HG02588 (cell line): ENCODE results near the gene TRAPPC2L.

Source experiments
- ATAC-seq: cut with Tn5 transposase; IDR thresholded peaks from one replicate; pipeline ENCODE4 v1.9.1; 2021; ENCODE audit warnings: mild to moderate bottlenecking, moderate library complexity; ENCODE audit not compliant: unreplicated experiment

TRAPPC2L gene

DNA sequence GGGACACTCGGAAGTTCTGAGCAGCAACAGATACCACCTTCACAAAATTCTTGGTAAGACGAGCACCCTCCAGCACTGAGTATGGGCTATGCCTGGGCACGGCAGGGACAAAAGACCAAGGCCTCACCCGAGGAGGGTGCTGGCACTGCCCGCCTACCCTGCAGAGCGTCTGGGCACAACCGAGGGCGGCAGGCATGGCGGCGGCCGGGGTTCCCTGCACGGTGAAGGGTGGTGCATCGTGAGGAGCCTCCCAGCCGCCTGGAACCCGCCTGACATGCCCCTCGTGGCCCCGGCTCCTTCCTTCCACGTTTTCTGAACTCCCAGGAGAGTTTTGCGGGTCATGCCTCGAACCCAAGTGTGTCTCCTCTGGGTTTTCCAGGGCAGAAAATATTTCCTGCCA lies 19.1 kb upstream of the TRAPPC2L start:
- ATAC-seq: no peak

DNA sequence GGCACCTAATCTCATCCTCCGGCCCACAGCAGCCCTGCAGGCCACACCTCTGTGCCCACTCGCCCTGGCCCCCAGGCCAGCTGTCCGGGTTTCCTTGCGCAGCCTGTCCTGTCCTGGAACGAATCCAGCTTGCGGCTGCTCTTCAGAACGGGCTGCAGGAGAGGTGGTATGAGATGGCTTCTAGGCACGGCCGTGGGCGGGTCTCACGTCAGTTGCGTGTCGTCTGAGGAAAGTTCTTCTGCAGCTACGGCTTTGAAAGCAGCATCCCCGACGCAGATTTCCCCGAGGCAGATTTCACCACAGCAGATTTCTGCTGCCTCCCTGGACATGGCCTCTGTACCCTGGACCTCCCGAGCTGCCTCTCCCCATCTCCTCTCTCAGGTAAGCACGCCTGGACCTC lies 18.4 kb upstream of the TRAPPC2L start:
- no peak for ATAC-seq

DNA sequence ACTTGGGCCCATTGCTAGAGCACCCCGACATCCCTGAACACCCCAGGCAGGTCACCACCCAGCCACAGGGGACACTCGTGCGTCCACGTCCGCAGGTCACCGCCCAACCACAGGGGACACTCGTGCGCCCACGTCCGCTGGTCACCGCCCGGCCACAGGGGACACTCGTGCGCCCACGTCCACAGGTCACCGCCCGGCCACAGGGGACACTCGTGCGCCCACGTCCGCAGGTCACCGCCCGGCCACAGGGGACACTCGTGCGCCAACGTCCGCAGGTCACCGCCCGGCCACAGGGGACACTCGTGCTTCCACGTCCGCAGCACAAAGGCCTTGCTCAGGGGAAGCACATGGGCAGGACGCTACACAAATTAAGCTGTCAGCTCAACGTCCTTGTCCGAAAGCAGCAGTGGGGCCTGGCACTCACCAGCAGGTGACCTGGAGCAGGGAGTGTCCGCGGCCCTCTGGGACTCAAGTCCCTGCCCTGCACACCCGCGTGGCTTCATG lies 17.8 kb upstream of the TRAPPC2L start:
- no peak for ATAC-seq

DNA sequence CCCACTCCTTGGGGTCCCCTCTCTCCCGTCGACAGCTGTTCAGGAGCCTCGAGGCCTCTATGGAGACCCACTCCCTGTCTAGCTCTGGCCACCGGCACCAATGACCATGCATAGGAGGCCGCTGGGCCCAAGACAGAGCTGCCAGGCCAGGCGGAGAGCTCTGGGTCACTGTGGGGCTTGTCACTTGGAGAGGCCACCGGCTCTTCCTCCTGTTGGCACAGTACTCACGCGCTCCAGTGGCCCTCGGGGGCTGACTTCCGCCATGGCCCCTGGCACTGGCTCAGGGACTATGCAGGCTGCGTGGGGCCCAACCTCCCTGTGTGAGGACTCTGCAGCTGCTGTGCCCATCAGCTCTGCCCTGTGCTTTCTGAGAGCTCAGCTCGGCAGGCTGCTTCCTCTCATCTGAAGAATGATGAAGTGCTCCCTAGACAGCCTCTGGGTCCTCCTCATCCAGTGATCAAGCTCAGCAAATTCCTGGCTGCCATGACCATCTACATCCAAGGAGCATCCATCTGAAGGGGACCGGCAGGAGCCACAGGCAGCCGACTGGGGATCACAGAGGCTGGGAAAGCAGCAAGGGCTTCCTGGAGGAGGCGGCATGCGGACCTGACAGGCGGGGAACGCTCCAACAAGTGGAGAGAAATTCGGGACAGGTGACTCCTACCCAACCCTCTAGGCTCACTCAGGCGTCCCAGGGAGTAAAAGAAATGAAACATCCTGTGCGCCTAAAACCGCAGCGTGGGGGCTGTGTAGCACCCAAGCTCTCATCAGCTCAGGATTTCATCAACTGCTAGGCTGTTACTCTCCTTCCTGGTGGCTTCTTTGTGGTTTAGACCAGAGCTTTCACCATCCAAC lies 17.0 kb upstream of the TRAPPC2L start:
- ATAC-seq: no peak

DNA sequence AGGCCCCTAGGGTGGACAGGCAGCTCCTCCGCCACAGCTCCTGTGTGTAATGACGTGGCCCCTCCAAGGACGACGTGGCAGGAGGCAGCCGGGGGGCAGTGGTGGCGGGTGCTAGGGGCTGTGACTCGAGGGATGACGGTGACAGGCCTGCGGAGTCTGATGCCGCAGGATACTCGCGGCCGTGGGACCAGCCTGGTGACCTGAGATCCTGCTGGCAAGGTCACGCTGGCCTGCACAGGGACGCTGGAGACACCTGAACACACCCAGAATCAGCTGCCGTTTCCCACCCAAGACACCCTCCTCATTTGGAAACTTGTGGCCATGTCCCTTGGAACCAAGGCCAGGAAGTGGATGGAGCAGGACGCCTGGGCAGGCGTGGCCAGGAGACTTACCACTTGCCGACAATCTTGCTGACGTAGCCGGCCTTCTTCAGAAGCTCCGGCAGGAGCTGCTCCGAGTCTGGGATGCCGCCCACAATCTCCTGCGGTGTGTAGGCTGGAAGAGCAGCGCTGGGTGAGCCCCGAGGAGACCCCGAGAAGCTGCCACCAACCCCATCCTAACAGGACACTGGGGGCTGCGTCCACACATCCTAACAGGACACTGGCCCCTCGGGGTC lies 16.2 kb upstream of the TRAPPC2L start:
- no peak for ATAC-seq

DNA sequence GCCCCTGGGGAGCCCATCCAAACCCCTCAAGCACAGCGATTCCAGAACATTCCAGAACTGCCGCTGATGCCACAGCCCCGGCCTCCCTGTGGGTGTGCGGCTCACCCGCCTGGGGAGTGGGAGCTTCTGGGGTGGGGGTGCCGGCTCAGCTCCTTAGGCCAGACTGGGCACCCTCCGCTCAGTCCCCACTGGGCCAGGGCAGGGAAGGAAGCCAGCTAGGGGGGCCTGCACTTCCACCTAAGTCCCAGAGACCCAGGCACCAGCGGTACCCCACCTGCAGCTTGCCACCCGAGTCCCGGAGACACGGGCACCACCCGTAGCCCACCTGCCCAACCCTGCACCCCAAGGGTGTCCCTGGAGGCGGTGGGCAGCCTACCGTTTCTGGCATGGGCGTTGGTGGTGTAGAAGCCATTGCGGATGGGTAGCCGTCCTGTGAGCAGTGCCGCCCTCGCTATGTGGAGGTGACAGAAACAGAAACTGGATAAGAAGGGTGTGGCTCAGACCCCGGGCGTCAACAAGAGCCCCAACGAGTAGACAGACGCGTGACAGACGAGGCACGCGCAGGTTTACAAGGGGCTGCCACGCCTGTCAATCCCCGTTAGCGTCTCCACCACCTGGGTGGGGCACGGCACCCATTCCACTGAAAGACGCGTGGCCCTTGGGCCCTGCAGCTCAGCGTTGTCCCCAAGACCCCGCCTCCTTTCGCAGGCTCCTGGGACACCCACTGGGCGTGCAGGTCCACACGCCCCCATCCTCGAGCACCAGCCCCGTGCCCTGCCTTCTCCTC lies 15.2 kb upstream of the TRAPPC2L start:
- ATAC-seq: no peak

DNA sequence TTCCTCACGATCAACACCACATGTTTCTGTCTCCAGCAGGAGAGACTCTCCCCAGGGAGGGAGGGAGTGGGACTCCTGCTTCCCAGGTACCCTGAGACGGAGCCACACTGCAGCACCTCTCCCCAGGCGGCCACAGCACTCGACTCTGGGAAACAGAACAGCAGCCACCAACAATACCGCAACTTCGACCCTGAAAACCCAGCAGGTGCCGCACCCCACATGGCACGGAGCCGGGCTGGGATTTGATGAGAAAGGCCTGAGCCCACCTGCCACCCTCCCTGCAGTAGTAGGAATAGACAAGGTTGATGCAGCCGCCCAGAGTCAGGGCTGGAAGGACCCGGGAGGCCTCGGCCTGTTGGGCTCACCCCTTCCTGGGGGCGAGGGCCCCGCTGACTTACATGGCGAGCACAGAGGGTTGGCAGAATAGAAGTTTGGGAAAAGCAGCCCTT lies 14.6 kb upstream of the TRAPPC2L start:
- ATAC-seq: no peak

DNA sequence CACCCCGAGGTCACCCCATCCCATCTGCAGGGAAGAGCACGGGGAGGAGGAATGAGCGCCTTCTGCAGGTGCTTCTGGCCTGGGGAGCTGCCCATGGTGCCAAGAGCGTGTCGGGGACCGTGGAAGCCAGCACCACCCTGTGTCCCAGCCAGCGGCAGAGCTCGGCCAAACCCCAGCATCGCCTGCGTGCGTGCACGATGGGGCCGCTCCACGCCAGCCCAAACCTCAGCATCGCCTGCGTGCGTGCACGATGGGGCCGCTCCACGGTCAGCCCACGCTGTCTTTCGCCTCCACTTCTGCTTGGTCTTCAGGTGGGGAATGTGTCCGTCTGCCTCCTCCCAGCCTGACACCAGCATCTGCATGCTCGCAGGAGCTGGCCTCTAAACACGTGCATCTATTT lies 14.1 kb upstream of the TRAPPC2L start:
- no peak for ATAC-seq

DNA sequence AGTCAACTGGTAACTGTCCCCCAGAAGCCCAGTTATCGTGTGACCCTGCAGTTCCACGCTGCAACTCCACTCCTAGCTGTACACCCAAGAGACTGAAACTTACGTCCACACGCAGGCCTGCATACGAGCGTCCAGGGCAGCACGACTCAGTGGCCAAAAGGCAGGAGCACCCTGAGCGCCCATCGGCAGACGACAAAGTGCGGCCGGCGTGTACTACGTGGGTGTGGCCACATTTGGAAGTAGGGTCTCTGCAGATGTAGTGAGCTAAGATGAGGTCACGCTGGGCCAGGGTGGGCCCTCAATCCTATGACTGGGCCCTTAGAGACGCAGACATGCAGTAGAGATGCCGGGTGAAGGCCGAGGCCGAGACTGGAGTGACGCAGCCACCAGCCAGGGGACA lies 13.7 kb upstream of the TRAPPC2L start:
- ATAC-seq: no peak

DNA sequence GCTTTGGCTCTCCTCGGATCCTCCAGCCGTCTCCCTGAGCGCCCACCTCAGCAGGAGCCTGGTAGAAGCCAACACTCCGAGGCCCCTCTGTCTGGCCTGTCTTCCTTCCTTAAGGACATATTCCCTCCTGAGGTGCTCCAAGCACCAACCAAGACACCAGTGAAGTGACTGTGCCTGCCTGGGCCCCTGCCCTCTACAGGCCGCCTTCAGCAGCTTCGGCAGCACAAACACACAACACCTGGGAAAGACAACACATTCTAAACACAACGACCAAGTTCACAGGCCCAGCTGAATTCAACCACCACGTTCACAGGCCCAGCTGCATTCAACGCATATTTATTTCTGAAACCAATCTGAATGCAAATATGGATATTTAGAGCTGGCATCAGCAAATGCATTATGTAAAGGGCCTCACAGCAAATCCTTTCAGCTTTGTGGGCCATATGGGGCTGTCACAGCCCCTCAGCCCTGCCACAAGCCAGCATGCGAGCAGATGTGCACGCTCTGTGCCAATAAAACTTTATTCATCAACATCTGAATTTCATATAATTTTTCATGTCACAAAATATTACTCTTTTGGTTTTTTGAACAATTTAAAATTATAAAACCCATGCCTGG lies 12.4 kb upstream of the TRAPPC2L start:
- no peak for ATAC-seq

DNA sequence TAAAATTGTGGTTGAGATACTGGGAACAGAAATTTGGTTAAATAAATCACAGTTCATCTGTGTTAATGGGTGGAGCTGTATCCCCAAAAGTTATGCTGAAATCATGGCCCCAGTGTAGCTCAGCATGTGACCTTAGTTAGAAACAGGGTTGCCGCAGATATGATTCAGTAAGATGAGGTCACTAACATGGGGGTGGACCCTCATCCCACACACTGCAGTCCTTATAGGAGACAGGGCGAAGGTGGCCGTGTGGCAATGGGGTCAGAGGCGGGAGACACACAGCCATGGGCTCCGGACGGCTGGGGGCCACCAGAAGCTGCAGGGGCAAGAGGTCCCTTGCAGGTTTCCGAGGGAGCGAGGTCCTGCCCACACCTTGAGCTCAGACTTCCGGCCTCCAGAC lies 10.8 kb upstream of the TRAPPC2L start:
- no peak for ATAC-seq

DNA sequence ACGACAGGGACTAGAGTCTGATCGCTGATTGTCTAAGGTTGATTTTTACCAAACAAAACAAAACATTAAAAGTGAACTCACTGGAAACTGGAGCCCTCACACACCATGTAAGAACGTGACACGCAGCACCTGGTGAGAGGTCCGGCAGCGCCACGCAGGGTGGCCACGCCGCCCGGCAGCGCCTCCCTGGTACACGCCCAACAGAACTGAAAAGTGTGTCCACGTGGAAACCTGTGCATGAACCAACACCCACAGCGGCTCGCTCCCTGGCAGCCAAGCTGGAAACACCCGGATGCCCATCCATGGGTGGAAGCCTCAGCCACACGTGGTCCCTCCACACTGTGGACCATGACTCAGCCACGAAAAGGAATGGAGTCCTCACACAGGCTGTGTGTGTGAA lies 9.3 kb upstream of the TRAPPC2L start:
- ATAC-seq: no peak

DNA sequence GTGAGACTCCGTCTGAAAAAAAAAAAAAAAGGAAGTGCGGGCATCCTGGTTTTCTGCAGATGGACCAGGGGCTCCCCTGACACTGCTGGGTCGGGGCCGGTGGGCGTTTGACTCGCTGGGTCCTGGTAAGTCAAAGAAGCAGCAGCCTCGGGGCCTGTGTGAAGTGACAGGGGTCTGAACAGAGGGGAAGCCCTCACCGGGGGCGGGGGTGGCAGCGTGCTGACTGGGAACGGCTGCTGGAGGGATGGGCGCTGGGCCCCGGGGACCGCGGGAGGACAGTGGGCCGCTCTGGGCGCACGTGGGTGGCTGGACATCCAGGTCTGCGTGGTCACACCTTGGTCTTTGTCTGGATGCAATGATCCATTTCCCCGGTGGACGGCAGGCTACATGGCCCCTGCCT lies 8.4 kb upstream of the TRAPPC2L start:
- ATAC-seq: no peak

DNA sequence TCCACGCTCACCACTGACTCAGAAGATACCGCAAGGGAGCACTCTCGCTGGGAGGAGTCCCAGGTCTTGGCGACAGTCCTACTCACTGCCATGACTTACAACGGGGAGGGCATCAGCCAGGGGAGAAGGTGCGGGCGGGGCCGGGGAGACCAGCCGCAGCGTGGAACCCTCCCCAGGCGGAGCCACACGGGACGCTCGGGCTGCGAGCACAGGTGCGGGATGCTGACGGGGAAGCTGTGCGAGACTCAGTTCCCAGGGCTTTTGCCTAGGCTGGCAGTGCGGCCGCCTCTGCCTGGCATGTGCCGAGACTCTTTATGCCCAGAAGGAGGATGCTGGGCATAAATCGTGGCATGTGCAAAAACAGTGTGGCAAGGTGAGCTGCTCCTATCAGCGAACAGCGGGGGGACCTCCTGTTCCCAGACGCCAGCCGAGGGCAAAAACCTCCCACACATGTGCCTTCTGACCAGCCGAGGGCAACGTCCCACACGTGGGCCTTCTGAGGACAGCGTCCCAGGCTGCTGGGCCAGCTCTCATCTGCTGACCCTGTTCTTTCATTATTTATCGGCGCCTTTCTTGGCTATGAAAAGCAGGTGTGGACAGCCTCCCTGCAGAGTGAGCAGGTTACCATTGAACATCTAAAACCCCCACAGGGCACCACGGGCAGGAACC lies 6.3 kb upstream of the TRAPPC2L start:
- ATAC-seq: no peak

DNA sequence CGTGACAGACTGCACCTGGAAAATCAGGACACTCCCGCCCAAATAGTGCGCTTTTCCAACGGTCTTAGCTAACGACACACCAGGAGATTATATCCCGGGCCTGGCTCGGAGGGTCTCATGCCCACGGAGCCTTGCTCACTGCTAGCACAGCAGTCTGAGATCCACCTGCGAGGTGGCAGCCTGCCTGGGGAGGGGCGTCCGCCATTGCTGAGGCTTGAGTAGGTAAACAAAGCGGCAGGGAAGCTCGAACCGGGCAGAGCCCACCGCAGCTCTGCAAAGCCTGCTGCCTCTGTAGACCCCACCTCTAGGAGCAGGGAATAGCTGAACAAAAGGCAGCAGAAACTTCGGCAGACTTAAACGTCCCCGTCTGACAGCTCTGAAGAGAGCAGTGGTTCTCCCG lies 5.3 kb upstream of the TRAPPC2L start:
- ATAC-seq: no peak

DNA sequence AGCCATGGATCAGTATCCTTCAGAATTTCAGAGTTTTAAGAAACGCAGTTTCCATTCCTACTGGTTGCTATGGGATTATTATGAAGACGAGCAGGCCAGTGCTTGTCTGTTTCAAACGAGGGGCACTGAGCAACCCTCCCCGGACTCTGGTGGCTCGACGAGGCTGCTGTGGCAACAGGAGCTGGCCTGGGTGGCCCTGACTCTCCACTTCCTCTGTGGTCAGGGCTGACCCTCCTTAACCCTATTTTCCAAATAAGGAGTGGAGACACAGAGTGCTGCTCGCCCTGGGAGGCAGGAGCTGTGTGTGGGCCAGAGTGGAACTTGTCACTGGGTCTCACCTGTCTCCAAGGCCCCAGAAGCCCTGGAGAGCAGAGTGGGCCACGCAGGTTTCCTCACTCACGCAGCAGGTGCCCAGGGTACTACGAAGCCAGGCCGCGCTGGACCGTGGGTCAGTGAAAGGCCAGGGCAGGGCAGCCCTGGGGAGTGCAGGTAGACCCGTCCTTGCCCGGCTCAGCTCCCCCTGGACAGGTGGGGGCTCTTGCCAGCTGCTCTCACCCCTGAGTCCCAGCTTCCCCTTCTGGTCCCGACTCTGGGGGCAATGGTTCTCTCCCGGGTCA lies 3.5 kb upstream of the TRAPPC2L start:
- ATAC-seq: no peak

DNA sequence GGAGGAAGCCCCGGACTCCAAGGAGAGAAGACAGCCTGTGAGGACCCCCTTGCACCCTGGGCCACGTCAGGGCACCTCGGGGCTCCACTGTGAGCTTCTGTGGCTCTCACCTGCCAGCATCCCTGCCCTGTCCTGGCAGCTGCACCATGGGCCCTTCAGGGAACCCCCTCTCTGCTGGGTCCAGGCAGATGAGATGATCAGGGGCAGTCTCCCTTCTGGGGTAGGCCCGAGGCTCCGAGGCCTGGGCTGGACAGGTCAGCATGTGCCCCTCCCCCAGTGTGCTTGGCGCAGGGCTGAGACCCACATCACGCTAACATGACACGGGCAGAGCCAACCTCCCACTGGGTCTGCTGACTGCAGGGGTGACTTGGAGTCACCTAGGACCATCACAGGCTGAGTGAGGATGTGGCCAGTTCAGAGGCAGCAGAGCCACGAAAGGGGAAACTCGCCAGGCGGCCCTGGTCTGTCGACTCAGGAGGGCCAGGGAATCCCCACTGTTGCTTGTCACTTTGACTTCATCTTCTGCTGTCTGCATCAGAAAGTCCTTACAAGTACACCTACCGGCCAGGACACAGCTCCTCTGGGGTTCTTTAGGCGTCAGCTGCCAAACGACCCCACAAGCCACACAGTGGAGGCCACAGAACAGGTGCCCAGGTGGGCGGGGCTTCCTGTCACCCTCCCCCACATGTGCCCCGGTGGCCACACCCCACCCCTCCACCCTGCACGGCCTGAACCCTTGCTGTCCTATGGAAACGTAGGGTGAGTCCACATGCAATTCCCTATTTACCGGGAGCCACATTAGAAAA lies 2.4 kb upstream of the TRAPPC2L start:
- no peak for ATAC-seq

DNA sequence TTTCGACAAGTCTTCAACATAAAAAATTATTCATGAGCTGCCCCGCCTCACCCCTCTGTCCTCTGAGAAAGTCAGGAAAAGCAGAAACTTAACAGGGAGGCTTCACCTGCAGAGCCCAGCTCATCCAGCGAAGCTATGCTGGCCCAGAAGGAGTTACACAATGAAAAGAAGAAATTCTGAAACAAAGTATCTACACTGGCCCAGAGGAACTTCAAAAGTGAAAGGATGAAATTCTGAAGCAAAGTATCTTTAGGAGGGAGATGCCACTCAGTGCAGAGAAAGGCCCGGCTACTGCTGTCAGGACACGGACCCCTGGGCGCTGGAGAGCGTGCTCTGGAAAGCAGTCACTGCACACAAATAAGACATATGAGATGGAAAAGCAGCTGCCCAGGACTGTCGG lies 1.8 kb upstream of the TRAPPC2L start:
- no peak for ATAC-seq

DNA sequence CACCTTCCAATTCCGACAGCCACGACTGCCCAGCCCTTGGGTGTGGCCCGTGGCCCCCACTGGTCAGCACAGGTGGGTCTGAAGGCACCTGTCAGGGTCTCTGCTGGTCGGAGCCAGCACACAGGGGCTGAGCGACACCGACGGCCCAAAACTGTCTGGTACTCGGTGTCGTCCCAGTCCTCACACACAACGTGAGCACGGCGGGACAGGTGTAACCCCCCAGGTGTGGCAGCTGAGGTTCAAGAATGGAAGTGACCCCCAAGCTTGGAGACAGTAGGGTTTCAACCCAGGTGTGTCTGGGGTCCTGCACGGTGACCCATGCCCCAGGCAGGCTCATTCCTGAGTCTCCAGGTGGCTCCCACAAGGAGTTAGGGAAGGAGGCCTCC lies 1.2 kb upstream of the TRAPPC2L start:
- no peak for ATAC-seq
